OCI-LY3 (cell line): ENCODE measurements around the gene COMMD1.

ENCODE experiments used
- EZH2phosphoT487 ChIP-seq: fragments of 200-600 bp; shearing (Covaris generic); IDR thresholded peaks from 2 replicates; pipeline ENCODE4 v1.6.1; 2018; ENCODE audit warnings: antibody characterized with exemption, mixed run types, low read depth
- TF ChIP-seq, protein P1 (sequence below): fragments of 200-600, 300-600 bp; sonication (generic); IDR thresholded peaks from 2 replicates; pipeline ENCODE4 v1.5.1; 2014; ENCODE audit warnings: antibody characterized with exemption, low read length, low read depth

- TF ChIP-seq, protein P1, sequence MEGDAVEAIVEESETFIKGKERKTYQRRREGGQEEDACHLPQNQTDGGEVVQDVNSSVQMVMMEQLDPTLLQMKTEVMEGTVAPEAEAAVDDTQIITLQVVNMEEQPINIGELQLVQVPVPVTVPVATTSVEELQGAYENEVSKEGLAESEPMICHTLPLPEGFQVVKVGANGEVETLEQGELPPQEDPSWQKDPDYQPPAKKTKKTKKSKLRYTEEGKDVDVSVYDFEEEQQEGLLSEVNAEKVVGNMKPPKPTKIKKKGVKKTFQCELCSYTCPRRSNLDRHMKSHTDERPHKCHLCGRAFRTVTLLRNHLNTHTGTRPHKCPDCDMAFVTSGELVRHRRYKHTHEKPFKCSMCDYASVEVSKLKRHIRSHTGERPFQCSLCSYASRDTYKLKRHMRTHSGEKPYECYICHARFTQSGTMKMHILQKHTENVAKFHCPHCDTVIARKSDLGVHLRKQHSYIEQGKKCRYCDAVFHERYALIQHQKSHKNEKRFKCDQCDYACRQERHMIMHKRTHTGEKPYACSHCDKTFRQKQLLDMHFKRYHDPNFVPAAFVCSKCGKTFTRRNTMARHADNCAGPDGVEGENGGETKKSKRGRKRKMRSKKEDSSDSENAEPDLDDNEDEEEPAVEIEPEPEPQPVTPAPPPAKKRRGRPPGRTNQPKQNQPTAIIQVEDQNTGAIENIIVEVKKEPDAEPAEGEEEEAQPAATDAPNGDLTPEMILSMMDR, result no peak
- no peak for TF ChIP-seq EZH2phosphoT487
Measured at GRCh38 chr2:61988462-61989366, 83.2 kb downstream of the COMMD1 start.
